Inflammatory macrophage (primary cell): ENCODE results near the gene STYXL1.

Experiments
- DNase-seq, 2 donors: peaks; one replicate each; pipeline ENCODE4 v3.0.0-alpha.2; 2020 to 2022

STYXL1 gene

GRCh38 chr7:75991531-75992082, 56.2 kb downstream of the STYXL1 start:
- DNase-seq = no peak

GRCh38 chr7:75989500-75990388, 58.1 kb downstream of the STYXL1 start:
- DNase-seq = no peak

- no peak for DNase-seq
These were observed 59.0 kb downstream of the STYXL1 start for GRCh38 chr7:75988568-75989499.

GRCh38 chr7:75987805-75988567, 59.8 kb downstream of the STYXL1 start:
- DNase-seq = no peak

GRCh38 chr7:75987026-75987804, 60.6 kb downstream of the STYXL1 start:
- DNase-seq = no peak

- no peak for DNase-seq
These were observed 61.5 kb downstream of the STYXL1 start for GRCh38 chr7:75986147-75986781.

- no peak for DNase-seq
These were observed 62.2 kb downstream of the STYXL1 start for GRCh38 chr7:75985518-75986146.

- DNase-seq = no peak
These were observed 62.7 kb downstream of the STYXL1 start for GRCh38 chr7:75985009-75985517.

- no peak for DNase-seq
These were observed 63.4 kb downstream of the STYXL1 start for GRCh38 chr7:75984130-75985008.

- no peak for DNase-seq
These were observed 64.2 kb downstream of the STYXL1 start for GRCh38 chr7:75983471-75984129.

GRCh38 chr7:75982306-75983064, 65.3 kb downstream of the STYXL1 start:
- DNase-seq = no peak

- DNase-seq = no peak
These were observed 66.1 kb downstream of the STYXL1 start for GRCh38 chr7:75981453-75982305.

- DNase-seq = no peak
These were observed 66.7 kb downstream of the STYXL1 start for GRCh38 chr7:75981203-75981452.

GRCh38 chr7:75980430-75981202, 67.2 kb downstream of the STYXL1 start:
- no peak for DNase-seq

- no peak for DNase-seq
These were observed 67.9 kb downstream of the STYXL1 start for GRCh38 chr7:75979759-75980429.

- no peak for DNase-seq
These were observed 70.1 kb downstream of the STYXL1 start for GRCh38 chr7:75977743-75978142.
